HepG2 (cell line): ENCODE measurements around the gene ZC3H7B. TPM values are rescaled to one million over a fixed set of nuclear protein-coding genes. Genes with fewer than 3 reads are reported as not detected.

ENCODE experiments used
- BATF2 ChIP-seq: sonication (generic); formaldehyde crosslinking; IDR thresholded peaks from 2 replicates; pipeline ENCODE4 v1.8.0; 2022; ENCODE audit warnings: mild to moderate bottlenecking, missing genetic modification reagents, moderate library complexity
- BCL3 ChIP-seq: sonication (generic); formaldehyde crosslinking; IDR thresholded peaks from 2 replicates; pipeline ENCODE4 v1.5.1; 2020; ENCODE audit warnings: mild to moderate bottlenecking, missing genetic modification reagents, moderate library complexity
- CREBL2 ChIP-seq: sonication (generic); formaldehyde crosslinking; IDR thresholded peaks from 2 replicates; pipeline ENCODE4 v1.8.1; 2023; ENCODE audit warnings: missing genetic modification reagents, mild to moderate bottlenecking, borderline replicate concordance
- DR1 ChIP-seq: sonication (generic); formaldehyde crosslinking; IDR thresholded peaks from 2 replicates; pipeline ENCODE4 v1.8.0; 2021; ENCODE audit warnings: mild to moderate bottlenecking, missing genetic modification reagents, inconsistent platforms
- EZH2 ChIP-seq: conservative IDR thresholded peaks from 2 replicates; pipeline ENCODE4 v1.6.1; 2012; ENCODE audit warnings: mild to moderate bottlenecking, low read depth, low read length, moderate library complexity
- FOXC1 ChIP-seq: sonication (generic); formaldehyde crosslinking; IDR thresholded peaks from 2 replicates; pipeline ENCODE4 v1.8.0; 2022; ENCODE audit warnings: mild to moderate bottlenecking, missing genetic modification reagents, borderline replicate concordance
- HHEX ChIP-seq: IDR thresholded peaks from 2 replicates; pipeline ENCODE4 v1.6.1; 2016; ENCODE audit warnings: control low read depth
- NR2C2 ChIP-seq: sonication (generic); formaldehyde crosslinking; IDR thresholded peaks from 2 replicates; pipeline ENCODE4 v1.4.0; 2020; ENCODE audit warnings: missing genetic modification reagents, mild to moderate bottlenecking, moderate library complexity, borderline replicate concordance
- POGK ChIP-seq: sonication (generic); formaldehyde crosslinking; conservative IDR thresholded peaks from 2 replicates; pipeline ENCODE4 v1.8.0; 2022; ENCODE audit warnings: mild to moderate bottlenecking, moderate library complexity, missing genetic modification reagents
- RARG ChIP-seq: sonication (generic); formaldehyde crosslinking; IDR thresholded peaks from 2 replicates; pipeline ENCODE4 v1.4.0; 2020; ENCODE audit warnings: low read depth, mild to moderate bottlenecking, missing genetic modification reagents
- TAF15 ChIP-seq: fragments of 200-400 bp; formaldehyde crosslinking; IDR thresholded peaks from one replicate; pipeline ENCODE4 v1.6.1; 2018; ENCODE audit warnings: mild to moderate bottlenecking, low read depth, low read length; ENCODE audit not compliant: poor library complexity, severe bottlenecking
- TBL1XR1 ChIP-seq: fragments of 150-350 bp; IDR thresholded peaks from 2 replicates; pipeline ENCODE4 v1.6.1; 2014; ENCODE audit warnings: borderline replicate concordance, low read length; ENCODE audit not compliant: partially characterized antibody
- TCF7L2 ChIP-seq: IDR thresholded peaks from 2 replicates; pipeline ENCODE4 v1.6.1; 2011; ENCODE audit warnings: mild to moderate bottlenecking, low read depth, low read length, moderate library complexity
- ZC3H4 ChIP-seq: sonication (generic); formaldehyde crosslinking; IDR thresholded peaks from 2 replicates; pipeline ENCODE4 v1.4.0; 2020; ENCODE audit warnings: missing genetic modification reagents, borderline replicate concordance
- ZMYM2 ChIP-seq: sonication (generic); formaldehyde crosslinking; IDR thresholded peaks from 2 replicates; pipeline ENCODE4 v1.8.0; 2022; ENCODE audit warnings: mild to moderate bottlenecking, missing genetic modification reagents
- ZNF276 ChIP-seq: sonication (generic); formaldehyde crosslinking; IDR thresholded peaks from 2 replicates; pipeline ENCODE4 v1.4.0; 2020; ENCODE audit warnings: mild to moderate bottlenecking, low read depth, missing genetic modification reagents
- ZNF484 ChIP-seq: sonication (generic); formaldehyde crosslinking; IDR thresholded peaks from 2 replicates; pipeline ENCODE4 v1.5.1; 2020; ENCODE audit warnings: mild to moderate bottlenecking, low read depth, missing genetic modification reagents, borderline replicate concordance
- ZNF569 ChIP-seq: sonication (generic); formaldehyde crosslinking; IDR thresholded peaks from 2 replicates; pipeline ENCODE4 v1.5.0; 2020; ENCODE audit warnings: mild to moderate bottlenecking, missing genetic modification reagents, moderate library complexity, borderline replicate concordance
- ZNF678 ChIP-seq: sonication (generic); formaldehyde crosslinking; IDR thresholded peaks from 2 replicates; pipeline ENCODE4 v1.4.0; 2020; ENCODE audit warnings: mild to moderate bottlenecking, missing genetic modification reagents
- ZNF772 ChIP-seq: sonication (generic); formaldehyde crosslinking; IDR thresholded peaks from 2 replicates; pipeline ENCODE4 v1.5.0; 2020; ENCODE audit warnings: mild to moderate bottlenecking, missing genetic modification reagents
- ZNF773 ChIP-seq: sonication (generic); formaldehyde crosslinking; IDR thresholded peaks from 2 replicates; pipeline ENCODE4 v1.4.0; 2020; ENCODE audit warnings: missing genetic modification reagents, borderline replicate concordance
- ZNF776 ChIP-seq: sonication (generic); formaldehyde crosslinking; IDR thresholded peaks from 2 replicates; pipeline ENCODE4 v1.4.0; 2020; ENCODE audit warnings: mild to moderate bottlenecking, missing genetic modification reagents
- polyA plus RNA-seq, 8 experiments: library from polyadenylated mRNA; depleted of rRNA in 3 of 8; stranded (reverse) in 7 of 8; unstranded in 1 of 8; fragments of >200 nt; fragmentation: Illumina TruSeq in 4 of 8; extraction: Trizol in 4 of 8; gene quantifications; 2 replicates each; pipeline versions ENCODE4 v1.2.1 to v1.2.3, GENCODE V29; 2011 to 2016; ENCODE audit warnings: low read depth in 4 of 8, missing spikeins in 1 of 8, mixed read lengths in 1 of 8; ENCODE audit not compliant: insufficient read depth in 1 of 8
- total RNA-seq, 5 experiments: library from RNA; depleted of rRNA; stranded (reverse); fragments of >200 nt; fragmentation: Illumina TruSeq; extraction: Trizol; gene quantifications; 2 replicates each; pipeline ENCODE4 v1.2.3, GENCODE V29; 2016; ENCODE audit warnings: low read depth in 1 of 5

The ZC3H7B gene
- total and polyA plus RNA-seq, 2 of the 13 experiments (the other 11 are each of a cell fraction or from before 2014, with no cell fraction given), result 26.4 to 37.2 TPM

GRCh38 chr22:41367039-41367679 is 65.8 kb downstream of the ZC3H7B start (continued):
- TF ChIP-seq TAF15, result peak; percentile 57
- no peak for TF ChIP-seq ZC3H4 (CRISPR knock-in tag)
- TF ChIP-seq ZNF678 (CRISPR knock-in tag), result no peak
- peak; percentile 80; the same call in 1 of the 2 replicates for TF ChIP-seq ZNF772 (CRISPR knock-in tag)
- TF ChIP-seq ZMYM2 (CRISPR knock-in tag), result no peak
- TF ChIP-seq ZNF276 (CRISPR knock-in tag), result 0 out of 2 replicates have a peak, but pooled peaks have one; percentile 58
- TF ChIP-seq BCL3, result no peak
- no peak for TF ChIP-seq ZNF776 (CRISPR knock-in tag)
- TF ChIP-seq POGK (CRISPR knock-in tag), result peak; percentile 79
- TF ChIP-seq EZH2, result no peak
- TF ChIP-seq RARG (CRISPR knock-in tag), result no peak
- 0 out of 2 replicates have a peak, but pooled peaks have one; percentile 24 for TF ChIP-seq NR2C2 (CRISPR knock-in tag)
- no peak for TF ChIP-seq HHEX (CRISPR knock-in tag)
- 0 out of 2 replicates have a peak, but pooled peaks have one; percentile 51 for TF ChIP-seq ZNF773 (CRISPR knock-in tag)
- 0 out of 2 replicates have a peak, but pooled peaks have one; percentile 22 for TF ChIP-seq BATF2 (CRISPR knock-in tag)
- TF ChIP-seq TCF7L2, result no peak
- TF ChIP-seq ZNF569 (CRISPR knock-in tag), result 0 out of 2 replicates have a peak, but pooled peaks have one; percentile 68
- no peak for TF ChIP-seq CREBL2 (CRISPR knock-in tag)
- peak; percentile 69; the same call in 1 of the 2 replicates for TF ChIP-seq DR1 (CRISPR knock-in tag)
- TF ChIP-seq ZNF484, result no peak
- TF ChIP-seq FOXC1 (CRISPR knock-in tag), result no peak; the same call in 1 of the 2 replicates
- no peak for TF ChIP-seq TBL1XR1
